Measurements from ENCODE around the gene PAAF1. TPM values are rescaled to one million over a fixed set of nuclear protein-coding genes. Genes with fewer than 3 reads are reported as not detected.
A peak's percentile ranks its signal among the peaks of the same experiment; 100 is the strongest.

Gene PAAF1
- total RNA-seq, 1 donor from 2014 or later, result 13.5 TPM

GRCh38 chr11:73894725-73895335 is 18.0 kb downstream of the PAAF1 start:
- DNase-seq, result no peak
- no peak for TF ChIP-seq CTCF (IDR thresholded peaks at IDR 0.05; ENCODE audit: borderline replicate concordance)
- intact Hi-C loops (cut with micrococcal nuclease), result no loop called here
- Histone ChIP-seq H3K36me3 (peaks cover 54% of the 10 kb centered on the region), H3K9me3 (replicated peaks) (no peaks in the 10 kb centered on the region), H3K4me1 (no peaks in the 10 kb centered on the region), H3K27ac (replicated peaks) (no peak overlapping the region), H3K4me3 (no peak overlapping the region), H3K27me3 (ENCODE audit: low read depth) (no peaks in the 10 kb centered on the region)

DNA sequence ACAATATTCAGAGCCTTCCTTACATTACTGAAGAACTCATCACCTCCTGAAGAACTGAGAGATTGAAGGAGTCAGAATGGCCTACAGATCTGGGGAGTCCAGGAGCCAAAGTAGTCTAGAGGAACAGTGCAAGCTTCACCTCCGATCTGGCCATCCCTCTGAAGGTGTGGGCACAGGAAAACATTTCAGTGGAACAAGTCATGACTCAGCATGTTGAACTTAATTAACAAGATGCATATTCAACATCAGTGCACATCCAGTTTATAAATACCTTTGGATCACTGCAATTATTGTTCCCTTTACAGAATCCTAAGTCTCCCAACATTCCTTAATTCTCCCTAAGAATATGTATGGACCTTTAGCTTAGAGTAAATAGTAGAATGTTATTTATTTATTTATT is 25.5 kb downstream of the PAAF1 start:
- DNase-seq, result no peak
- no peaks in the 10 kb centered on the region for H3K9me3 ChIP-seq (replicated peaks)
- peaks cover 1% of the 10 kb centered on the region for H3K4me1 ChIP-seq
- TF ChIP-seq CTCF (IDR thresholded peaks at IDR 0.05; ENCODE audit: borderline replicate concordance), result no peak
- H3K27ac ChIP-seq (replicated peaks), result no peak overlapping the region
- no peaks in the 10 kb centered on the region for H3K27me3 ChIP-seq (ENCODE audit: low read depth)
- no peak overlapping the region for H3K4me3 ChIP-seq
- peaks cover 64% of the 10 kb centered on the region for H3K36me3 ChIP-seq
- intact Hi-C loops (cut with micrococcal nuclease), result no loop called here

DNA sequence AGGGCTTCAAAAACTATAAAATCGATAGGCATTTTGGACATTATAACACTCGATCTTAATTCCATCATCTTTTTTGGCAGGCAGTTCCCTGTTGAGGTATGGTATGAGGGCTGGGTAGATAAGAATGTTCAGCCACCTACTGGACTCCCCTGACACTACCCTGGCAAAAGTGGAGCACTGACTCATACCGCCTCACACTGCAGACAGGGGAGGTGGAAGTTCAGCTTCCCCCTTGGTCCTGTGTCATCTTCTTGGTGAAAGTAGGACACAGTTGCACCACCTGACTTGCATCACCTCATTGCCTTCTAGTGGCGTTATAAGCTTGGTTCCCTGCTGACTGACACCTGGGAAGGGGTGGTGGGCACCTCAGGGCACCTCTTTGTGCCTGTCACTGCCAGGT is 30.4 kb downstream of the PAAF1 start:
- Histone ChIP-seq H3K4me3 (no peak overlapping the region), H3K27me3 (ENCODE audit: low read depth) (no peaks in the 10 kb centered on the region), H3K27ac (replicated peaks) (no peak overlapping the region), H3K36me3 (peaks cover 71% of the 10 kb centered on the region), H3K9me3 (replicated peaks) (no peaks in the 10 kb centered on the region), H3K4me1 (peaks cover 4% of the 10 kb centered on the region)
- intact Hi-C loops (cut with micrococcal nuclease), result no loop called here
- TF ChIP-seq CTCF (IDR thresholded peaks at IDR 0.05; ENCODE audit: borderline replicate concordance), result peak; percentile 49
- DNase-seq, result no peak

GRCh38 chr11:73912026-73912425 is 35.2 kb downstream of the PAAF1 start:
- Histone ChIP-seq H3K27me3 (ENCODE audit: low read depth) (no peaks in the 10 kb centered on the region), H3K27ac (replicated peaks) (no peak overlapping the region), H3K9me3 (replicated peaks) (no peaks in the 10 kb centered on the region), H3K4me3 (no peak overlapping the region), H3K4me1 (peaks cover 4% of the 10 kb centered on the region), H3K36me3 (peaks cover 83% of the 10 kb centered on the region)
- no peak for TF ChIP-seq CTCF (IDR thresholded peaks at IDR 0.05; ENCODE audit: borderline replicate concordance)
- intact Hi-C loops (cut with micrococcal nuclease), result no loop called here
- no peak for DNase-seq

GRCh38 chr11:73913472-73913871 is 36.7 kb downstream of the PAAF1 start:
- TF ChIP-seq CTCF (IDR thresholded peaks at IDR 0.05; ENCODE audit: borderline replicate concordance), result no peak
- Histone ChIP-seq H3K27me3 (ENCODE audit: low read depth) (no peaks in the 10 kb centered on the region), H3K4me3 (no peak overlapping the region), H3K27ac (replicated peaks) (no peak overlapping the region), H3K4me1 (no peaks in the 10 kb centered on the region), H3K36me3 (peaks cover 95% of the 10 kb centered on the region), H3K9me3 (replicated peaks) (no peaks in the 10 kb centered on the region)
- DNase-seq, result no peak
- intact Hi-C loops (cut with micrococcal nuclease), result no loop called here
